Amygdala (tissue), 56 donors: ENCODE measurements around the gene LMF2.
A peak's percentile ranks its signal among the peaks of the same experiment; 100 is the strongest.

ENCODE experiments used
- DNase-seq, 56 donors: peaks; one replicate each; lab custom pipeline; 2025; lab: John Stamatoyannopoulos, UW

The LMF2 gene

DNA sequence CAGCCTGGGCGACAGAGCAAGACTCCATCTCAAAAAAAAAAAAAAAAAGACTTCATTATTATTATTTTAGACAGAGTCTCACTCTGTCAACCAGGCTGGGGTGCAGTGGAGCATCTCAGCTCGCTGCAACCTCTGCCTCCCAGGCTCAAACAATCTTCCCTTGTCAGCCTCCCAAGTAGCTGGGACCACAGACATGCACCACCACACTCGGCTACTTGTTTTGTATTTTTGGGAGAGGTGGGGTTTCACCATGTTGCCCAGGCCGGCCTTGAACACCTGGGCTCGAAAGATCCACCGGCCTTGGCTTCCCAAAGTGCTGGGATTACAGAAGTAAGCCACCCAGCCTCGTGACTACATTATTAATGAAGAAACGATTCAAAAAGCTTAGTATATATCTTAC is 27.6 kb upstream of the LMF2 start:
- no peak for DNase-seq

DNA sequence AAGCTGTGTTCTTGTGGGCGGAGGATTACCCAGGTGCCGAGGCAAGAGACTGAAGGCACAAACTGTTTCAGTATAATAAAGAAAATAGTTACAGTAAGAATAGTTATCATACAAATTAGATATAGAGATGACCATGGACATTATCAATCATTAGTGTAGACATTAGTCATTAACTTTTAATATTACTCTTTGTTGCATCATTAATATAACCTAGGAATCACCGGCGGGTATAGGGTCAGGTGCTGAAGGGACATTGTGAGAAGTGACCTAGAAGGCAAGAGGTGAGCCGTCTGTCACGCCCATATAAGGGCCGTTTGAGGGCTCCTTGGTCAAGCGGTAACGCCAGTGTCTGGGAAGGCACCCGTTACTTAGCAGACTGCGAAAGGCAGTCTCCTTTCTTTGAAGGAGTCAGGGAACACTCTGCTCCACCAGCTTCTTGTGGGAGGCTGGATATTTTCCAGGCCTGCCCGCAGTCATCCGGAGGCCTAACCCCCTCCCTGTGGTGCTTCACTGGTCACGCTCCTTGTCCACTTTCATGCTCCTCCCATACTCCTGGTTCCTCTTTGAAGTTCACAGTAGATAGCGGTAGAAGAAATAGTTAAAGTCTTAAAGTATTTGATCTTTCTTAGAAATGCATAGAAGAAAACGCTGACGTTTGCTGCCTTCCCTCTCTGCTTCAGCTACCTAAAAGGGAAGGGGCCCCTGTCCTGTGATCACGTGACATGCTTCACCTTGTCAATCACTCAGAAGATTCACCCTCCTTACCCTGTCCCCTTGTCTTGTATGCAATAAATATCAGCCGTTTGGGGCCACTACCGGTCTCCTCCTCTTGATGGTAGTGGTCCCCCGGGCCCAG is 26.6 kb upstream of the LMF2 start:
- peak in 1 of 56 donors; percentile 15 for DNase-seq

DNA sequence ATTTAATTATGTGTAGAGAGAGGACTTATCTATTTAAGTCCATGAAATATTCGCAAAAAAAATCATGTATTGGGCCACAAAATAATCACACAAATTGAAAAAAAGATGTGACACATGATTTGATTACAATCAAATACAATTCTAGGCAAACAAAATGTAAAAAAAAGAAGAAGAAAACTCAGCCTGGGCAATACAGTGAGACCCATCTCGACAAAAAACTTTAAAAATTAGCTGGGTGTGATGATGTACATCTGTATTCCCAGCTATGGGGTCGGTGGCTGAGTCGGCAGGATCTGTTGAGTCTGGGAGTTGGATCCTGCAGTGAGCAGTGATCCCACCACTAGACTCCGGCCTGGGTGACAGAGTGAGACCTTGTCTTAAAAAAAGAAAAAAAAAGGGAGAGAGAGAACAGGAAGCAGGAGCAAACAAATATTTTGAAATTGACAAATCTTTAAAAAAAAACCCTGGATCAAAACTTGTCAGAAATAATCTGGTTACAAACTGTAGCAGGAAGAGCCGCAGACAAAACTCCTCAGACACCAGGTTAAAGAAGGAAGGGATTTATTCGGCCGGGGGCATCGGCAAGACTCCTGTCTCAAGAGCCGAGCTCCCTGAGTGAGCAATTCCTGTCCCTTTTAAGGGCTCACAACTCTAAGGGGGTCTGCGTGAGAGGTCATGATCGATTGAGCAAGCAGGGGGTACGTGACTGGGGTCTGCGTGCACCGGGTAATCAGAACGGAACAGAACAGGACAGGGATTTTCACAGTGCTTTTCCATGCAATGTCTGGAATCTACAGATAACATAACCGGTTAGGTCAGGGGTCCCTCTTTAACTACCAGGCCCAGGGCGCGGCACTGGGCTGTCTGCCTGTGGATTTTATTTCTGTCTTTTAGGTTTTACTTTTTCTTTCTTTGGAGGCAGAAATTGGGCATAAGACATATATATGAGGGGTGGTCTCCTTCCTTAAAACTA is 25.6 kb upstream of the LMF2 start:
- no peak for DNase-seq

DNA sequence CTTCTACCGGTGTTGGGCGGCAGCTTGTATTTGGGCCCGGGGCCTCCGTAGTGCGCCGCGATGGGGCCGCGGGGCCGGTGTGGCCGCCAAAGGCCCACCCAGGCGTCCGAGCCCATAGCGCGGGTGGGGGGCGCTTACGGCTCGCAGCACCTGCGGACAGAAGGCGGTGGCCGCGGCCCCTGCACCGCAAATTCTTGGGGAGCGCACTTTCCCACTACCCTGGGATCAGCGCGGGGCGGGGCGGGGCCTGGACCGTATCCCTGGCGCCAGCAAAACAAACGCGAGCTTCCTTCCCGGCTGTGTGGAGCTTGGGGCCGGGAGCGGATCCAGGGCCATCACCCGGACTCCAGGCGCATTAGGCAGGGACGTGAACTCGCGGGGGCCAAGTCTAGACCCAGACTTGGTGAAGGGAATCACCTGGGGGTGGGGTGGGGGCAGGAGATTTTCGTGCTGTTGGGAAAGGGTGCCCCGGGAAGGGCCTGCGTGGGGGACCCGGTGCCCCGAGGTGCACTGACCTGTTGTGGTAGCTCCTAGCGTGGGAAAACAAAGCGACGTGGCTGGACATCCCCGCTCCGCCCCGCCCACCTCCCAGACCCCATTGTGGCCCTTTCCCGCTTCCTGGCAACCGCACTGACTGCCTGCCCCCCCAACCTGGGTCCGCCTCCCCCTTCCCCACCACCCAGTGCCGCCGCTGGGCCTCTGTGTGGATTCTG is 24.6 kb upstream of the LMF2 start:
- DNase-seq: no peak

DNA sequence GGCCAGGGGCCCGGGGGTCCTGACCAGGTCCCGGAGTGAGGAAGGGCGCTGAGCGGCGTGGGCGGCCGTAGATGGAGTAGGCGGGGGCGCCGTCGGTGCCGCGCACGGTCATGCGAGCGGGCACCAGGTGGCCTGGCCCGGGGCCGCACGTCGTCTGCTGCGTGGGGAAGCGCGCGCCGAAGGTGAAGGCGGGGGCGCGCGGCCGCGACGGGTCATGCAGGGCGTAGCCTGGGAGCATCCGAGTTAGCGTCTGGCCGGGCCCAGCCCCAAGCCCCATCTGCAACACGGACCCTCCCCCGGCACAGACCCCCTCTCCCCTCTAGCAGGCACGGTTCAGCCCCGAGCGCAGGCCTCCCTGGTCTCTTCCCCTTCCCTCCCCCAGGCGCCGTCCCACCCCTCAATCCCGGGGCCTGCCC is 24.1 kb upstream of the LMF2 start:
- DNase-seq: no peak

DNA sequence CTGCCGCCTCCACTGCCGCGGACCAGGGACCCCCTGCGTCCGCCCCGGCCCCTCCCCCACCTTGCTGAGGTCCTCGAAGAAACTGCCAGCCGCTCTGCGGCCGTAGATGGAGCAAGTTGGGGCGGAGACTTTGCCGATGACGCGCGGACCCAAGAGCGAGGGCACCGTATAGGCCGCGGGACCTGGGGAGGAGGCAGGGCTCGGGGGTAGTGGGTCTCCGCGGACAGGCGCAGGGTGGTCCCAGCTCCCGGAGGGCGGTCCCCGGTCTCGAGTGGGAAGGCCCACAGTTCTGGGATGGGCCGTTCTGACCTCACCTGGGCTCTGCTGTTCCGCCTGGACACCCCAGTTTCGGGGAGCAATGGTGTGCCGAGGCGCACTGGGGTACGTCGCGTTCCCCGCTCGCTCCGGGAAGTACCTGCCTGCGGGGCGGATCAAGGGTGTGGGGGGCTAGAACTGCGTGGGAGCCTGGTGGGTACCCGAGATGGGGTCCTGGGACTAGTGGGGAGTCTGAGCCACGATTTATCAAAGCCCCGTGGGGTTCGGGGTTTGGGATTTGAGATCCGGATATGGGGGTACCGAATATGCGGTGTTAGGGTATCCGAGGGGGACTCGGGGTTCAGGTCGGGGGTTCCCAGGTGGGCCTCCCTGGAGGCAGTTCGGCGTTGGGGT is 23.5 kb upstream of the LMF2 start:
- peak in 1 of 56 donors; percentile 36 for DNase-seq

DNA sequence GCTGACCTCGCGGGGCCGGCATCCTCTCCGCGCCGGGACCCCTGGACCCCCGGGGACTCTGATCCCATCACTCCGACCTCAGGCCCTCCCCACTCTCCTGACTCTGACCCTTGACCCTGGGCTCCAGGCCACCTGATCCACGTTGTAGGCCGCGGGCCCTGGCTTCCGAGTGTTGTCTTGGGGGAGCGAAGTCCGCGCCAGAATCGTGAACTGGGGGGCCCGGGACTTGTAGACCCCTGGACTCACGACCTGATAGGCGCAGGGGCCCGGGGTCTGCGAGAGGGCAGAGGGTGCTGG is 23.0 kb upstream of the LMF2 start:
- DNase-seq: no peak

DNA sequence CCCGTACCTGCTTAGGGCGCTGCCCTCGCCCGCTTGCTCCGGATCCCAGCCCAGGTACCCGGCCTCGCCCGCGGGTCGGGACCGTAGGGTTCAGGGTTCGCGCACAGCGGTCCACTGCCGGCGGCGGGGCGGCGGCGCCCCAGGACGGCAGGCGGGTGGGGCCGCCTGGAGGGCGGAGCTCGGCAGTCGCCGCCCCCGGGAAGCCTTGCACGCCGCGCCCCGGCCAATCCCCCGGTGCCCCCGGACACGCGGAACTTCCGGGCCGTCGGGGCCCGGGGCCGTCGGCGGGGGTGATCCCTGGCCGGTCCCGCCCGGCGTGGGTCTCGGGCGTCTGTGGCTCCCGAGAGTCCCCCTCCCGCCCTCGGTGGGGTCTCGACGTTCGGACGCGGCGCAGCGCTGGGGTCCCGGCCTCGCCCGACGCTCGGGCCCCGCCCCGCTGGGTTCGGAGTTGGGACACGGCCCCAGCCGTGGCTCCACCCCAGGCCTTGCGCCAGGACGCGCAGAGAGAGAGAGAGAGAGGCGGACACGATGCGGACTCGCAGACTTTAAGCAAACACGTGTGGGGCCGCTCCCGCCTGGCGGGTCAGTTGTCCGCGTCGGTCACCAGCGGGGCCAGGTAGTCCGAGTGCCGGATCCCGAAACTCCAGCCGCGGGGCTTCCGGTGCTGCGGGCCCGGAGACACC is 22.5 kb upstream of the LMF2 start, which contains the start of gene TYMP:
TYMP (minus strand) TSS at position 116 of the 683 bp plus-strand sequence. CDS start 303 bp downstream, outside the sequence.
- no peak for DNase-seq

DNA sequence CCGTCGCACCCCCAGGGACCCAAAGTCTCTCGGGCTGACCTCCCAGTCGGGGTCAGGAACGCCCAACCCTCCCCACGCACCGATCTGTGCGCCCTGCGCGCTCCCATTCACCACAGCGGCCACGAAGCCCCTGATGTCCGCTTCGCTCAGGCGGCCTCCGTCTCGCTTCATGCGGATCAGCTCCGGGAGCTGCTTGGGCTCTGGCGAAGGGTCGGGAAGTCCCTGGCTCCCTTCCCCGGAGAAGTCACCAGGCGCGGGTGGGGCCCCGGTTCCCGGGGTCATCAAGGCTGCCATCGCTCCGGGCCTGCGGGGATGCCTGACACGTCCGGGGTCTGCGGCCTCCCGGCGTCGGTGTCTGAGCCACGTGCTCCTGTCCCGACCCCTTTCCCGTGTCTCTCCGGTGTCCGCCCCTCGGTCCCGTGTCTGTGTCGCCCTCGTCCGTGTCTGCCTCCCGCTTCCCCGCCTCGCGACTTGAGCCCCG is 22.0 kb upstream of the LMF2 start:
- no peak for DNase-seq

DNA sequence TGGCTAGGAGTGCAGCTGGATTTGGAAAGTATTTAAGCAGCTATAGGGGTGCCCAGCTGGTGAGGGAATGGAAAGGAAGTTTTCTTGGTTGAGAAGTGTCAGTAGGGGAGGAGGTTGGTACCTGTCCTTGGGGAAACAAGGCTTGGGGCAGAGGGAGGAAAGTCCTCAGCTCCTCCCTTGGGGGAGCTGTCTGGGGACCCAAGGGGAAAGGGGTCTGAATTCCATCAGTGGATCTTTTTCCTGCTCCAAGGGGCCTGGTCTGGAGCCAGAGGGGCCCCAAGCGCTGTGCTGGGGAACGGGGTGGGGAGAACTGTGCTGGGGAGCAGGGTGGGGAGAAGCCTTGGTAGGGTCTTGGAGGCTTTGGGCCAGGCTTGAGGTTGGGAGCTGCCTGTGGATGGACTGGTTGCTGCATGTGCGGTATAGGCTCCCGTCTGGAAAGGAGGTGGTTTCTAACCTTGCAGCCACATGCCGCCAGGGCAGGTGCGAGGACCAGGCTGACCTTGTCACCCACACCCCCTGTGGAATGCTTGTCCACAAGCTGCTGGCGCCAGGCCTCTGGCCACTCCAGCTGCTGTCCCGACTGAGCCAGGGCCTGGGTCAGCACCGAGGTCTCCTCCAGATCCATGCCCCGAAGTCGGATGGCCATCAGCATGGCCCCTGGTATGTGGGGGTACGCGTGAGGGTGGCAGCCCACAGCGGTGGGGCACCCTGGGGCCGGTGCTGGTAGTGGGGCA is 21.3 kb upstream of the LMF2 start:
- DNase-seq: no peak

DNA sequence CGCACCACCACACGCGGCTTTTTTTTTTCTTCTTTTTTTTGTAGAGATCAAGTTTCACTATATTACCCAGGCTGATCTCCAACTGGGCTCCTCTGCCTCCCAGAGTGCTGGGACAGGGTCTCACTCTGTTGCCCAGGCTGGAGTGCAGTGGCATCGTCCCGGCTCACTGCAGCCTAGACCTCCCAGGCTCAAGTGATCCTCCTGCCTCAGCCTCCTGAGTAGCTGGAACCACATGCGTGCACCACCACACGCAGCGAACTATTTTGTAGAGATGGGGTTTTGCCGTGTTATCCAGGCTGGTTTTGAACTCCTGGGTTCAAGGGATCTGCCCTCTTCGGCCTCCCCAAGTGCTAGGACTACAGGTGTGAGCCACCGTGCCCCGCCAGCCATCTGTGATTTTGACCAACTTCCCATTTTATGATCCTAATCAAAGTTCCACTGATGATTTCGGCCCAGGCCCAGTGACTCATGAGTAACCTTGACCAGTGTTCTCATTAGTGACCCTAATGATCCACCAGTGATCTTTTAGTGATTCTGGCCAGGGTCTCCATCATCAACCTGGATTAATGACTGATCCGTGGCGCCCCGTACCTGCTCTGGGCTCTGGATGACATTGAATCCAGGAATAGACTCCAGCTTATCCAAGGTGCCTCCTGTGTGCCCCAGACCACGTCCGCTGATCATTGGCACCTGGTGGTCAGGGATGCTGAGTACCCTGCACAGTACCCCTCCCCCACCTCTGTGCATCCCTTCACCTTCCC is 20.6 kb upstream of the LMF2 start:
- DNase-seq: no peak

DNA sequence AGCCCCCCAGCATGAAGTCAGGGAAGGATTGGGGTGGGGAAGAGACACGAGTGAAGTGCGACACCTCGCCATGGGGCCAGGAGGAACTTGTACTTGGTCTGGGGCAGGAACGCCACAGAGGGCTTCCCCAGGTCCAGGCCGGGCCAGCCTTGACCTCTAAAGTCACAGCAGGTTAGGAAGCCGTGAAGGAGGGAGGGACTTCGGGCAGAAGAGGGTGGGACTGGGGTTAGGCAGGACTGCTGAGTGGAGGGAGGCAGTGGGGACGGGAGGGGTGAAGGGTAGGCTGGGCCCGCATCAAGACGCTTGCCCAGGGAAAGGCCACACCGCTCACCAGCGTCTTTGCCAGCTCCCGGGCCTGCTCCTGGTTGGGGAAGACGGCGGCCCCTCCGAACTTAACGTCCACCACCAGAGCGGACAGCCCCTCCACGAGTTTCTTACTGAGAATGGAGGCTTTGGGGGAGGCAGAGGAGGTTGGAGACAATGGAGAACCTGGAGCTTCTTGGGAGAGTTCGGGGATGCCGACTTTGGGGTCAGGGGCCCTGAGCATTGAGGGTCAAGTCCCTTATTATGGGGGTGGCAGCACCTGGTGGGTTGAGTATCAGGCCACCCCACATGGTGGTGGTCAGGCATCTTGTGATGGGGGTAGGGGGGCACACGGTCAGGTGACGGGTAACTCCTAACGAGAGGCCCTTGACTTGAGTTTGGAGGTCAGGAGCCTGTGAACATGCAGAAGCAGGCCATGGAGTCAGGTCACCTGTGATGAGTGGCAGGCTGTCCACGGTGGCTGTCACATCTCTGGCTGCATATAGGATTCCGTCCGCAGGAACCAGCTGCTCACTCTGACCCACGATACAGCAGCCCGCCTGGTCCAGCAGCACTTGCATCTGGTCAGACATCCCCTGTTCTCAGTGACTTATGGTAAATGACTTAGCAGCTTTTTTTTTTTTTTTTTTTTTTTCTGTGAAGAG is 19.6 kb upstream of the LMF2 start:
- DNase-seq: no peak

DNA sequence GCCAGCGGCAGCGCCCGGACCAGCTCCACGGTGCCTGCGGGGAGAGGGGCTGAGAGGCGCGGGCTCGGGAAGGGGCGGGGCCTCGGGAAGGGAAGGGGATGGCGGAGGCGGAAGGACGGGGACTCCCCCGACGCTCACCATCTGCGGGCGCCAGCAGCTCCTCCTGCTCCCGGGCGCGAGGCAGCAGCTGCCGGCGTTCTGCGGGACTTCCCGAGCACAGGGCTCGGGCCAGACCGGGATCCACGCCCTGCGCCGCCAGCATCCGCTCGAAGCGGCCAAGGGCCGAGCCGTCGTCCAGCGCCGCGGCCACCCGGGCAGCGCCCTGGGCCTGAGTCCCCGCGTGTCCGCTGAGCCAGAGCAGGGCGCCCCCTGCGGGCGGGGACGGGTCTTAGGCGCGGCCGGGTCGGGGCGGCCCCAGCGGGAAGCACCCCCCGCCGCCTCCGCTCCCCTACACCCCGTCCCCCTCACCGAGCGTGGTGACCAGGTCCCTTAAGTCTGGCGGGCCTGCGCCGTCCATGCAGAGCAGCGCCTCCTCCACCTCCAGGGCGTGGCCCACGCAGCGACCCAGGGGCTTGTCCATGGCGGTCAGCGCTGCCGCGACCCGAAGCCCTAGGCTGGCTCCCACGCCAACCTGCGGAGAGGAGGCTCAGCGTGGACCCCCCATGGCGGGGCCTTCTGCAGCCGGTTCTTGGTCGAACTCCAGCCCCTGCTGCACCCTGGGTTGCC is 18.8 kb upstream of the LMF2 start:
- peak in 33 of 56 donors; percentile 29 to 87 (median 67) for DNase-seq

DNA sequence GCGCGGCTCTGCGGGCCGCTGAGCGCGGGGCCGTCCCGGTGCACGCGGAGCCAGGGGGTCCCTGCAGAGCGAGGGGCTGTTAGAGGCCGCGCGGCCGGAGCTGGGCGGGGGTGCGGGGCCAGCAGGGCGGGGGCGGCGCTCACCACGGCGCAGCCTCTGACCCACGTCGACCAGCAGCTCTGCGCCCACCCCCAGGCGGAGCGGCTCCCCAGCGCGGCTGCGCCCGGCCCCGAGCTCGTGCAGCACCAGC is 18.3 kb upstream of the LMF2 start:
- DNase-seq: peak in 12 of 56 donors; percentile 56 to 87 (median 80)

DNA sequence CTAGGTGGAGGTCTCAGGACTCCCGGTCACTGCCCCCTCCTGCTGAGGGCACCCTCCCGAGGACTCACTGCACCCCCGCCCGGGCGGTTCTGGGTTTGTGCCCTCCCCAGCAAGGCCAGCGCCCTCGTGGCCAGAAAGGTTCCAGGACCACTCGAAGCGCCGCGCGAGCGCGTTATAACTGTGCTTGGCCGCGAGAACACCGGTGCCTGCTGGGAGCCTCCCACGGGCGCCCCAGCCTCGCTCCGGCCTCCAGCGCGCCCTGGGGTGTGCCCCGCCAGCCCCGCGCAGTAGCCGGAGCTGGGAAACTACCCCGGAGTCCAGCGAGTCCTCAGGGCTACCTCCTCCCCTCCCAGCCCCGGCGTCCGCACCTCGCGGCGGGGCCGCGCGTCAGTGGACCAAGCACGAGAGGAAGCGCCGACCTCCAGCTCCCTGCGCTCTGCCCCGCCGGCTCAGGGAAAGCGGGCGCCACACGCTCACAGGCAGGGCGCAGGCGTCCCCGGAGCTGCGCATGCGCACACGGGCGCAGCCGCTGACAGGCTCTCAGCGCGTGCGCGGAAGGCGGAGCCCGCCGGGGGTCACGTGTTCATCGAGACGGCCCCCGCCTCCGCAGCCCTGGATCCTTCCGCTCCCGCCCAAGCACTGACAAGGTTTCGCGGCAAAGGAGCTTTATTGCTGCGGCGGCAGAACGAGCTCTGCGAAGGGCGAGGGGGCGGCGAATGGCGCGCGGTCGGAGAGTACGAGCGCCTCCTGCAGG is 17.8 kb upstream of the LMF2 start, which contains the start of gene SCO2:
SCO2 (minus strand) TSS at position 495 of the 754 bp plus-strand sequence. CDS start 1,187 bp downstream, outside the sequence.
- peak; percentile 41 to 94 (median 88) for DNase-seq
